HG03039 (cell line): ENCODE data around the gene PRND.

Experiments used
- ATAC-seq: cut with Tn5 transposase; IDR thresholded peaks from one replicate; pipeline ENCODE4 v1.9.1; 2021; ENCODE audit warnings: mild to moderate bottlenecking, moderate library complexity; ENCODE audit not compliant: unreplicated experiment

The PRND gene

DNA sequence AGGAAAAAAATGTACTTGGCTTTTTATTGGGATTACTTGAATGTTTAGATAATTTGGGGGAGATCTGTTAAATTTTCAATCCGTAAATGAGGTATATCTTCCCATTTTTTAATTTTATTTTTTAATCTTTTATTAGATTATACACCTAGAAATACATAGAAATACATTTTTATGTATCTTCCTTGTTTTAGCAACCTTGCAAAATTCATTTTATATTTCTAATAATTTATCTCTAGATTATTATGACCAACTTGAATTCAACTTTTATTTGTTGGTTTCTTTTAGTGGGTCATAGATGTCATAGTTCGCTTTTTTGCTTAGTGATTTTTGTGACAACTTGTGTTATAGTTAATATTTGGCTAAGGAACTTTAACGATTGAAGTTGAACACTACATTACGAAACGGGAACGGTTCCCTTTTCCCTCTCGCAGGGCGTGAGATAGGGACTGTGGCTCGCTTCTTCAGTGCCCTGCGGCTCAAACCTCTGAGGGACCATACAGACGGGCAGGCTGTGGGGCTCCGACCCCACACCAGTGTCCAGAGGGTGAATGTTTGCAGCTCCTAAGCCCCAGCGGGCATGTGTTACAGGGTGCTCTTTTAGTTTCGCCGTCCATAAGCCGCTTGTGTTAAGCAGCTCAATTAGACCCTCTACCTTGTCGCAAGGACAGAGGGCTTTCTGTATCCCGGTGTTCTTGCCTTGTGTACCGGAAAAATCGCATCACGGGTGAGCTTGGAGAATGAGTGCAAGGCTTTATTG, 53.8 kb downstream of the PRND start:
- ATAC-seq: no peak

GRCh38 chr20:4776079-4776630, 54.4 kb downstream of the PRND start:
- no peak for ATAC-seq
